OCI-LY1 (cell line): Measurements from ENCODE around the gene PIR.

Source experiments
- H2AFZ ChIP-seq: fragments of 200-600 bp; sonication (generic), shearing (Covaris generic); 2 replicates; pipeline ENCODE4 v1.6.0; 2014; ENCODE audit warnings: antibody characterized with exemption, mild to moderate bottlenecking, low read length
- H3F3A ChIP-seq: fragments of 200-600 bp; sonication (generic), shearing (Covaris generic); 2 replicates; pipeline ENCODE4 v1.6.0; 2014; ENCODE audit warnings: mild to moderate bottlenecking, antibody characterized with exemption, low read length, moderate library complexity; ENCODE audit not compliant: insufficient read depth
- H3K27ac ChIP-seq: fragments of 200-600 bp; sonication (generic); 2 replicates; pipeline ENCODE4 v1.5.1; 2014; ENCODE audit warnings: low read length, mixed run types, mild to moderate bottlenecking, low read depth; ENCODE audit not compliant: poor library complexity, severe bottlenecking
- H3K27me3 ChIP-seq: fragments of 200-600 bp; sonication (generic); 2 replicates; pipeline ENCODE4 v1.6.0; 2014; ENCODE audit warnings: antibody characterized with exemption, mild to moderate bottlenecking, low read length, moderate library complexity; ENCODE audit not compliant: insufficient read depth
- H3K36me3 ChIP-seq: fragments of 200-600 bp; sonication (generic); 2 replicates; pipeline ENCODE4 v1.6.1; 2014; ENCODE audit warnings: mild to moderate bottlenecking, antibody characterized with exemption, low read length, moderate library complexity, mixed read lengths; ENCODE audit not compliant: insufficient read depth
- H3K4me1 ChIP-seq: fragments of 200-600 bp; sonication (generic); 2 replicates; pipeline ENCODE4 v1.5.1; 2014; ENCODE audit warnings: mild to moderate bottlenecking, low read length, moderate library complexity; ENCODE audit not compliant: insufficient read depth, severe bottlenecking
- H3K4me2 ChIP-seq: fragments of 200-600 bp; sonication (generic), shearing (Covaris generic); 2 replicates; pipeline ENCODE4 v1.6.1; 2014; ENCODE audit warnings: low read length
- H3K4me3 ChIP-seq: fragments of 200-600 bp; sonication (generic); 2 replicates; pipeline ENCODE4 v1.5.1; 2014; ENCODE audit warnings: low read length, low read depth, mild to moderate bottlenecking, mixed read lengths; ENCODE audit not compliant: poor library complexity, severe bottlenecking
- H3K79me2 ChIP-seq: fragments of 200-600 bp; shearing (Covaris generic); 2 replicates; pipeline ENCODE4 v1.6.1; 2016; ENCODE audit warnings: mixed run types, low read length, mixed read lengths; ENCODE audit not compliant: insufficient read depth
- H3K9ac ChIP-seq: fragments of 200-600 bp; sonication (generic), shearing (Covaris generic); 2 replicates; pipeline ENCODE4 v1.6.1; 2014; ENCODE audit warnings: mild to moderate bottlenecking, low read length, mixed read lengths
- H3K9me2 ChIP-seq: fragments of 200-600 bp; sonication (generic), shearing (Covaris generic); 2 replicates; pipeline ENCODE4 v1.6.1; 2014; ENCODE audit warnings: low read depth, mild to moderate bottlenecking, low read length, mixed read lengths
- H3K9me3 ChIP-seq: fragments of 200-600 bp; shearing (Covaris generic); 2 replicates; pipeline ENCODE4 v1.6.1; 2014; ENCODE audit warnings: low read length, mixed read lengths
- H4K20me1 ChIP-seq: fragments of 200-600 bp; sonication (generic), shearing (Covaris generic); 2 replicates; pipeline ENCODE4 v1.6.0; 2016; ENCODE audit warnings: mild to moderate bottlenecking, low read length; ENCODE audit not compliant: insufficient read depth
- CTCF ChIP-seq: fragments of 200-600 bp; sonication (generic), shearing (Covaris generic); IDR thresholded peaks from 2 replicates; pipeline ENCODE4 v1.5.1; 2017; ENCODE audit warnings: mild to moderate bottlenecking, antibody characterized with exemption, low read length, moderate library complexity, mixed read lengths
- EZH2 ChIP-seq: fragments of 200-600 bp; sonication (generic), shearing (Covaris generic); IDR thresholded peaks from 2 replicates; pipeline ENCODE4 v1.8.0; 2017; ENCODE audit warnings: borderline replicate concordance, mixed run types, mild to moderate bottlenecking, antibody characterized with exemption, low read length, moderate library complexity, mixed read lengths

Gene PIR

GRCh38 chrX:15501506-15501905 is 8.4 kb upstream of the PIR start:
- TF ChIP-seq CTCF (no peak), EZH2 (no peak)

GRCh38 chrX:15500497-15500966 is 7.4 kb upstream of the PIR start, which contains the start of gene BMX:
BMX (plus strand) TSS chrX:15500807; CDS start chrX:15508354, 7,547 bp downstream.
- H2AFZ ChIP-seq: no peak within 1 kb of the TSS
- H3K79me2 ChIP-seq: no peaks in the 10 kb centered on the region
- no peak within 1 kb of the TSS for H3K9ac ChIP-seq
- no peaks in the 10 kb centered on the region for H3K4me1 ChIP-seq
- no peaks in the 10 kb centered on the region for H3K36me3 ChIP-seq
- H3K27ac ChIP-seq: no peak within 1 kb of the TSS
- no peaks in the 10 kb centered on the region for H3K9me2 ChIP-seq
- no peak within 1 kb of the TSS for H3K4me2 ChIP-seq
- H4K20me1 ChIP-seq: no peaks in the 10 kb centered on the region
- H3K27me3 ChIP-seq: no peaks in the 10 kb centered on the region
- TF ChIP-seq EZH2 (no peak), CTCF (no peak)
- no peak within 1 kb of the TSS for H3K4me3 ChIP-seq
- no peaks in the 10 kb centered on the region for H3F3A ChIP-seq
- H3K9me3 ChIP-seq: no peaks in the 10 kb centered on the region

More at GRCh38 chrX:15501506-15501905, 8.4 kb upstream of the PIR start:
- H3K36me3 ChIP-seq: no peaks in the 10 kb centered on the region
- no peaks in the 10 kb centered on the region for H3K27me3 ChIP-seq
- no peak overlapping the region for H2AFZ ChIP-seq
- H3K4me3 ChIP-seq: no peak overlapping the region
- H3K9me2 ChIP-seq: no peaks in the 10 kb centered on the region
- no peaks in the 10 kb centered on the region for H4K20me1 ChIP-seq
- no peak overlapping the region for H3K9ac ChIP-seq
- no peaks in the 10 kb centered on the region for H3F3A ChIP-seq
- H3K79me2 ChIP-seq: no peaks in the 10 kb centered on the region
- no peaks in the 10 kb centered on the region for H3K4me1 ChIP-seq
- H3K4me2 ChIP-seq: no peak overlapping the region
- no peak overlapping the region for H3K27ac ChIP-seq
- H3K9me3 ChIP-seq: no peaks in the 10 kb centered on the region

GRCh38 chrX:15499976-15500375 is 6.8 kb upstream of the PIR start:
- no peaks in the 10 kb centered on the region for H3K36me3 ChIP-seq
- H4K20me1 ChIP-seq: no peaks in the 10 kb centered on the region
- H3K79me2 ChIP-seq: no peaks in the 10 kb centered on the region
- no peaks in the 10 kb centered on the region for H3K27me3 ChIP-seq
- H2AFZ ChIP-seq: no peak overlapping the region
- no peaks in the 10 kb centered on the region for H3K9me3 ChIP-seq
- H3K27ac ChIP-seq: no peak overlapping the region
- no peaks in the 10 kb centered on the region for H3F3A ChIP-seq
- H3K4me1 ChIP-seq: no peaks in the 10 kb centered on the region
- no peak overlapping the region for H3K9ac ChIP-seq
- H3K9me2 ChIP-seq: no peaks in the 10 kb centered on the region
- H3K4me2 ChIP-seq: no peak overlapping the region
- no peak overlapping the region for H3K4me3 ChIP-seq
- TF ChIP-seq CTCF (no peak), EZH2 (no peak)
